Measurements from ENCODE around the gene MAP3K12.

- TF ChIP-seq CTCF (conservative IDR thresholded peaks at IDR 0.05; ENCODE audit: low read length): no peak
- TF ChIP-seq EZH2phosphoT487 (IDR thresholded peaks at IDR 0.05; ENCODE audit: borderline replicate concordance, low read depth, low read length): no peak
Measured at GRCh38 chr12:53450936-53451335, 48.3 kb downstream of the MAP3K12 start.
